SH-SY5Y (cell line): Measurements from ENCODE around the gene RAP1B.

Source experiments
- GATA2 ChIP-seq: IDR thresholded peaks from 2 replicates; pipeline ENCODE4 v1.6.1; 2011; ENCODE audit warnings: mild to moderate bottlenecking, low read depth, low read length
- GATA3 ChIP-seq: IDR thresholded peaks from 2 replicates; pipeline ENCODE4 v1.6.1; 2011; ENCODE audit warnings: low read depth, mild to moderate bottlenecking, low read length, moderate library complexity

RAP1B gene

GRCh38 chr12:68591734-68592418 is 18.8 kb upstream of the RAP1B start:
- TF ChIP-seq GATA3 (no peak), GATA2 (no peak)

- TF ChIP-seq GATA2 (no peak), GATA3 (no peak)
Measured at GRCh38 chr12:68595241-68595640, 15.5 kb upstream of the RAP1B start.

- TF ChIP-seq GATA3 = no peak
- TF ChIP-seq GATA2 = no peak
Measured at GRCh38 chr12:68601767-68602166, 8.9 kb upstream of the RAP1B start.

GRCh38 chr12:68602720-68603119 is 8.0 kb upstream of the RAP1B start:
- TF ChIP-seq GATA2 = no peak
- no peak for TF ChIP-seq GATA3

- no peak for TF ChIP-seq GATA3
- no peak for TF ChIP-seq GATA2
Measured at GRCh38 chr12:68608191-68608590, 2.5 kb upstream of the RAP1B start.

GRCh38 chr12:68609998-68610369 is 715 bp upstream of the RAP1B start:
- TF ChIP-seq GATA2 = no peak
- no peak for TF ChIP-seq GATA3

- TF ChIP-seq GATA3 = no peak
- TF ChIP-seq GATA2 = no peak
Measured at GRCh38 chr12:68611094-68611805, 551 bp downstream of the RAP1B start.

- TF ChIP-seq GATA2 (no peak), GATA3 (no peak)
Measured at GRCh38 chr12:68611806-68612160, 1.1 kb downstream of the RAP1B start.

GRCh38 chr12:68612202-68612601 is 1.5 kb downstream of the RAP1B start:
- TF ChIP-seq GATA2 = no peak
- no peak for TF ChIP-seq GATA3

GRCh38 chr12:68612697-68613096 is 2.0 kb downstream of the RAP1B start:
- TF ChIP-seq GATA2 (no peak), GATA3 (no peak)

GRCh38 chr12:68613209-68613904 is 2.7 kb downstream of the RAP1B start:
- TF ChIP-seq GATA3 = no peak
- TF ChIP-seq GATA2 = no peak

GRCh38 chr12:68614105-68614679 is 3.5 kb downstream of the RAP1B start:
- TF ChIP-seq GATA2 = no peak

- TF ChIP-seq GATA2 (no peak), GATA3 (no peak)
Measured at GRCh38 chr12:68614769-68615168, 4.1 kb downstream of the RAP1B start.

- TF ChIP-seq GATA3 = no peak
- no peak for TF ChIP-seq GATA2
Measured at GRCh38 chr12:68617160-68617926, 6.6 kb downstream of the RAP1B start.
